PC-9 (cell line): Measurements from ENCODE around the gene SSR3. TPM values are rescaled to one million over a fixed set of nuclear protein-coding genes. Genes with fewer than 3 reads are reported as not detected.

Experiments used
- BruUV-seq: library from RNA; stranded (reverse); fragments of 400-500 nt; replicated peaks from 2 replicates; lab custom pipeline; 2021; lab: Mats Ljungman, UMichigan
- CTCF ChIA-PET: fragments of 300-600 bp; sonication (Branson Sonifier 250); formaldehyde crosslinking; loops from one replicate; lab custom pipeline; 2022; ENCODE audit warnings: antibody characterized with exemption; lab: Charles Lee
- POLR2A ChIA-PET: fragments of 300-600 bp; sonication (Branson Sonifier 250); formaldehyde crosslinking; loops from one replicate; lab custom pipeline; 2022; ENCODE audit warnings: antibody characterized with exemption; ENCODE audit not compliant: unreplicated experiment; lab: Charles Lee
- DNase-seq, 2 experiments: peaks; one replicate each; pipeline versions ENCODE4 v3.0.0 to v3.0.0-alpha.2; 2015 to 2022; ENCODE audit warnings: mixed read lengths in 1 of 2
- H2AFZ ChIP-seq: fragments of 200-600 bp; sonication (generic); 2 replicates; pipeline ENCODE4 v1.8.1; 2017; ENCODE audit warnings: antibody characterized with exemption
- H3F3A ChIP-seq: fragments of 200-600 bp; sonication (generic); 2 replicates; pipeline ENCODE4 v1.8.1; 2017; ENCODE audit warnings: antibody characterized with exemption, mild to moderate bottlenecking, low read depth; ENCODE audit not compliant: insufficient read depth
- H3K27ac ChIP-seq: fragments of 200-600 bp; sonication (generic); 2 replicates; pipeline ENCODE4 v1.6.1; 2016; ENCODE audit warnings: mixed run types
- H3K27me3 ChIP-seq: fragments of 200-600 bp; sonication (generic); 2 replicates; pipeline ENCODE4 v1.6.1; 2016; ENCODE audit warnings: low read depth, mixed run types; ENCODE audit not compliant: insufficient read depth
- H3K36me3 ChIP-seq: fragments of 200-600 bp; sonication (generic); 2 replicates; pipeline ENCODE4 v1.6.1; 2016; ENCODE audit warnings: low read depth, mixed run types
- H3K4me1 ChIP-seq: fragments of 200-600 bp; sonication (generic); replicated peaks from 2 replicates; pipeline ENCODE4 v1.6.1; 2016; ENCODE audit warnings: mixed run types; ENCODE audit not compliant: insufficient read depth
- H3K4me2 ChIP-seq: fragments of 200-600 bp; sonication (generic); 2 replicates; pipeline ENCODE4 v1.6.1; 2017; ENCODE audit warnings: mixed run types
- H3K4me3 ChIP-seq: fragments of 200-600 bp; sonication (generic); 2 replicates; pipeline ENCODE4 v1.6.1; 2016; ENCODE audit warnings: mixed run types
- H3K79me2 ChIP-seq: fragments of 200-600 bp; sonication (generic); 2 replicates; pipeline ENCODE4 v1.6.1; 2017; ENCODE audit warnings: low read depth, mixed run types
- H3K9me2 ChIP-seq: fragments of 200-600 bp; sonication (generic); 2 replicates; pipeline ENCODE4 v1.8.1; 2017; ENCODE audit warnings: mild to moderate bottlenecking; ENCODE audit not compliant: insufficient read depth
- H3K9me3 ChIP-seq: fragments of 200-600 bp; sonication (generic); 2 replicates; pipeline ENCODE4 v1.8.1; 2016; ENCODE audit warnings: low read depth; ENCODE audit not compliant: insufficient read depth
- H4K20me1 ChIP-seq: fragments of 200-600 bp; sonication (generic); 2 replicates; pipeline ENCODE4 v1.8.1; 2017; ENCODE audit not compliant: insufficient read depth
- CTCF ChIP-seq: fragments of 200-600 bp; sonication (generic); conservative IDR thresholded peaks from 2 replicates; pipeline ENCODE4 v1.6.1; 2017; ENCODE audit warnings: mixed run types, antibody characterized with exemption, mild to moderate bottlenecking, moderate library complexity
- EZH2 ChIP-seq: fragments of 200-600 bp; sonication (generic); IDR thresholded peaks from 2 replicates; pipeline ENCODE4 v1.8.0; 2017; ENCODE audit warnings: antibody characterized with exemption, low read depth
- intact Hi-C: fragments of 100-400 bp; cut with micrococcal nuclease; formaldehyde crosslinking; loops from one replicate; pipeline ENCODE4 v1.10.0; 2022; ENCODE audit not compliant: unreplicated experiment
- total RNA-seq: library from RNA; stranded (reverse); gene quantifications from 2 replicates; pipeline ENCODE4 v1.2.3, GENCODE V29; 2021

The SSR3 gene
- total RNA-seq, 1 experiment from 2014 or later = 152 TPM

- Histone ChIP-seq H3K4me3 (no peak overlapping the region), H3K27ac (no peak overlapping the region), H3K4me2 (no peak overlapping the region), H3K27me3 (no peaks in the 10 kb centered on the region), H3F3A (no peaks in the 10 kb centered on the region), H3K4me1 (no peaks in the 10 kb centered on the region), H2AFZ (no peak overlapping the region), H3K36me3 (no peaks in the 10 kb centered on the region), H3K79me2 (no peaks in the 10 kb centered on the region), H3K9me3 (no peaks in the 10 kb centered on the region), H4K20me1 (no peaks in the 10 kb centered on the region), H3K9me2 (no peaks in the 10 kb centered on the region)
- intact Hi-C loops = no loop called here
- DNase-seq = no peak
- BruUV-seq = no TSS peak
- no peak for TF ChIP-seq CTCF
- no peak for TF ChIP-seq EZH2
- ChIA-PET POLR2A (no interaction called here), CTCF (no interaction called here)
Measured at GRCh38 chr3:156586905-156587759, 32.2 kb upstream of the SSR3 start.

GRCh38 chr3:156583469-156583868, 28.6 kb upstream of the SSR3 start:
- ChIA-PET CTCF (no interaction called here), POLR2A (no interaction called here)
- intact Hi-C loops = no loop called here
- no peak for DNase-seq
- Histone ChIP-seq H2AFZ (no peak overlapping the region; the same call in 1 of the 2 replicates), H3F3A (no peaks in the 10 kb centered on the region), H3K4me3 (no peak overlapping the region), H3K79me2 (no peaks in the 10 kb centered on the region), H3K4me2 (no peak overlapping the region), H3K9me2 (no peaks in the 10 kb centered on the region), H4K20me1 (no peaks in the 10 kb centered on the region), H3K27me3 (no peaks in the 10 kb centered on the region), H3K4me1 (no peaks in the 10 kb centered on the region), H3K36me3 (no peaks in the 10 kb centered on the region), H3K9me3 (no peaks in the 10 kb centered on the region), H3K27ac (no peak overlapping the region)
- no TSS peak for BruUV-seq
- TF ChIP-seq EZH2 = no peak
- TF ChIP-seq CTCF = no peak

DNA sequence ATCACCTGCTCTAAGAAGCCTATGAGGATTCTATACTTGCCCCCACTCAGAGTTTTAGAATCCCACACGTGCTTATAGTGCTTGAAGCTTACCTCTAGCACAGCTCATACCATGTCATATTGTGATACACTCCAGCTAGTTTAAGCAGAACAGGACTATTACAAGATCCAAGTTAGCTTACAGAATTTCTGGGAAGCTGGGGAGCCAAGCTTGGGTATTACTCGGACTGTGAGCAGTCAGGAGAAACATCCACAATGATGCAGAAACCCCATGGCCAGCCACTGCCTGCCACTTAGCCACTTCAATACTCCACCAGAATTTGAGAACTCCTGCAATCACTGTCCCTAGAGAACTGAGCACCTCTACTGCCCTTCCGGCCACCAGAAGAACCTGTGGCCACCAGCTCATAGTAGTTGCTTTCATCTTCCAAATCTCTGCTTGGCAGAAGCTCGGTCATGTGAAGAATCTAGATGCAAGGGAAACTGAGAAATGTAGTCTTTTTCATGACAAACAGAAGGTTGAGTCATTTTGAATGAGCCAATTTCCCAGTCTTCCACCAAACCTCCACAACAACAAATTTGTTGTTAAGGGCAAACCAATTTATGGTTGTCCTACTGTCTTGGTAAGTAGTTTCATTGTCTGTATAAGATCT, 27.7 kb upstream of the SSR3 start:
- POLR2A ChIA-PET = no interaction called here

More for the DNA sequence above, 27.7 kb upstream of the SSR3 start:
- Histone ChIP-seq H3F3A (no peaks in the 10 kb centered on the region), H3K9me2 (no peaks in the 10 kb centered on the region), H3K4me2 (no peak overlapping the region), H3K9me3 (no peaks in the 10 kb centered on the region), H3K4me1 (no peaks in the 10 kb centered on the region), H3K27ac (no peak overlapping the region), H3K4me3 (no peak overlapping the region), H3K27me3 (no peaks in the 10 kb centered on the region), H3K79me2 (no peaks in the 10 kb centered on the region), H3K36me3 (no peaks in the 10 kb centered on the region), H2AFZ (no peak overlapping the region), H4K20me1 (no peaks in the 10 kb centered on the region)
- CTCF ChIA-PET = no interaction called here
- BruUV-seq = no TSS peak
- TF ChIP-seq CTCF (no peak), EZH2 (no peak)
- no peak for DNase-seq
- intact Hi-C loops = no loop called here
